Stimulated activated CD8-positive, alpha-beta memory T cell treated with anti-CD3 and anti-CD28 coated beads, Interleukin-4, amount 100 ng/mL, for 24 hours (primary cell): Measurements from ENCODE around the gene RPL11.
"Not testable (repeated sequence)": the region's sequence is repeated elsewhere in the genome, so short reads cannot be mapped to it uniquely, and the experiment has no call there.

Experiments used
- DNase-seq: peaks from one replicate; pipeline ENCODE4 v3.0.0-alpha.2; 2020; ENCODE audit warnings: low read depth

The RPL11 gene

DNA sequence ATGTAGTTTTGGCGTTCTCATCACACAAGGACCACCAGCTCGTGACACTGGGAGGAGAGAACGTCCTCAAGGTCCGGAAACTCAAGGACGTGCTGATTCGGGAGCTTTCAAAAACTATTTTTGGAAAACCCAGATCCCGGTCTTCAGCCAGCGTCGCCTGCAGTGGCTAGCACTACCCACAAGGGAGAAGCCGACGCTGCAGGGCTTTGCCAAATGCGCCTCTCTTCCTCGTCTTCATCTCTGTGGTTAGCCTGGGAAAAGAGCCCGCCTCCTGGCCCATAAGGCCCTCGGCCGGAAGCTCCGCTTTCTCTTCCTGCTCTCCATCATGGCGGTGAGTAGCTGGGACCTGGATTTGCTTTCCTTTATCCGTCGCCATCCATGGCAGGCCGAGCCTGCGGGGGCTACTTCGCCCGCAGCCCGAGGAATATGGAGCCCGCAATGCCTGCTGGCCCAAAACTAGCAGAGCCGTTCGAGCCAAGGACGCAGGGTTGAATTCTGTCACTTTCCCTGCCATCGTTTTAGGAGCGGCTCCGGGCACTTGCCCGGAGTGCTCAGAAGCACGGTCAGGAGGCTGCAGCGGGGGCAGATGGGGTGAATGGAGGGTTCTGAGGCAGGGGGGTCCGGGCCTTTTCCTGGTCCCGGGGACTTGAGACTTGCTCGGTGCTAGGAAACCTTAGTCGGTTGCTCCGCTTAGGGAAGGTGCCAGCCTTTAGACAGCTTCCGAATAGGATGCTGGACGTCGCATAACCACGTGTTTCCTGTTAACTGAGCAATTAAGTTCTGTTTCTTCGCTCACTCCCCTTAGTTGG lies at the start of gene RPL11:
Gene RPL11, plus strand, starts transcription at position 308 of the 809 bp plus-strand sequence. Its CDS starts 18 bp downstream, at position 326.
- peak; percentile 80 for DNase-seq

DNA sequence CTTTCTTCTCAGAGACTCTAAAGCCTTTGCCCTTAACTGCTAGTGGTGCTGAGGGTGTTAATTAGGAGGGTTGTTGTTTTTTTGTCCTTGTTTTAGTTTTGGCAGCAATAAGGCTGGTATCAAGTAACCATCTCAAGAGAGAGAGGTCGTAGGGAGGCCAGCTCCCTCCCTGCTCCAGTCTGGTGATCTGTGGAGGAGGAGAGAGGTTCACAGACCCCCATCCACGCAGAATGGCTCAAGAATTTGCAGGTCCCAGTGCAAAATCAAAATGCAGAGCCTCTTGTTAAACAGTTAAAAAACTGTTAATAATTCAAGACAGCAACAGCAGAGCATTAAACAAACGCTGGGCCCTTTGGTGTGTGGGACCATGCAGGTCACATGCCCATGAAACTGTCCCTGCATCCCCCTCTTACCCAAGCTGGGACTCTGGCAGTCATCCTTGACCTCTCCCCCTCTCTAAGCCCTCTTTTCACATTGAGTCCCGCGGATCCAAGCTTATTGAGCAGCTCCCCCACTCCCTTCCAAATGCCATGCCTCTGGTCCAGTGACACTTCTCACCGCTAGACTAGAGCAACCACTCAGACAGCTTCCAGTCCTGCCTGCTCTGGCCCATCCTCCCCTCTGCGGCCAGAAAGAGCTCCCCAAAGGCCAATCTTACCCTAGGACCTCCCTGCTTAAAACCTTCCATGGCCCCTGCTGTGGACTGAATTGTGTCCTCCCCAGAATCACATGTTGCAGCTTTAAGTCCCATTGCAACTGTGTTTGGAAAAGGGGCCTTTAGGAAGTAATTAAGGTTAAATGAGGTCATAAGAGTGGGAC lies 47.7 kb upstream of the RPL11 start:
- DNase-seq, result no peak

- no peak for DNase-seq
Observed at GRCh38 chr1:23644555-23644866, 47.1 kb upstream of the RPL11 start.

- DNase-seq, result no peak
Observed at GRCh38 chr1:23645338-23645737, 46.3 kb upstream of the RPL11 start.

DNA sequence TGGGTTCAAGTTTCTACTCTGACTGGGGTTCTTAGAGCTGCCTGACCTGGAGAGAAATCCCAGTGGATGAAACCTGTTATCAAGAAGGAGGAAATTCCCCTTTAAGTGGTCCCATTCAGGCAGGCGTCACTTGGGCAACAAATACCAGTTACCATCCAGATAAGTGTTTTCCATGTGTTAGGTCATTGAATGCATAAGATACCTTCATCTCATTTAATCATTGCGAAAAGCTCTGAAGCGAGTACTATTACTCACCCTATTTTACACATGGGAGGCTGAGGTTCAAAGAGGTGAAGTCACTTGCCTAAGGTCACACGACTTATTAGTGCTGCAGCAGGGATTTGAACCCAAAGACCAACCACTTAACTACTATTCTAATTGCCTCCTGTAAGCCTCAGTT lies 45.5 kb upstream of the RPL11 start:
- no peak for DNase-seq

GRCh38 chr1:23646541-23646940 lies 45.1 kb upstream of the RPL11 start:
- no peak for DNase-seq

- no peak for DNase-seq
Observed at GRCh38 chr1:23648576-23648975, 43.0 kb upstream of the RPL11 start.

- not testable (repeated sequence) for DNase-seq
Observed at GRCh38 chr1:23649157-23649556, 42.4 kb upstream of the RPL11 start.

DNA sequence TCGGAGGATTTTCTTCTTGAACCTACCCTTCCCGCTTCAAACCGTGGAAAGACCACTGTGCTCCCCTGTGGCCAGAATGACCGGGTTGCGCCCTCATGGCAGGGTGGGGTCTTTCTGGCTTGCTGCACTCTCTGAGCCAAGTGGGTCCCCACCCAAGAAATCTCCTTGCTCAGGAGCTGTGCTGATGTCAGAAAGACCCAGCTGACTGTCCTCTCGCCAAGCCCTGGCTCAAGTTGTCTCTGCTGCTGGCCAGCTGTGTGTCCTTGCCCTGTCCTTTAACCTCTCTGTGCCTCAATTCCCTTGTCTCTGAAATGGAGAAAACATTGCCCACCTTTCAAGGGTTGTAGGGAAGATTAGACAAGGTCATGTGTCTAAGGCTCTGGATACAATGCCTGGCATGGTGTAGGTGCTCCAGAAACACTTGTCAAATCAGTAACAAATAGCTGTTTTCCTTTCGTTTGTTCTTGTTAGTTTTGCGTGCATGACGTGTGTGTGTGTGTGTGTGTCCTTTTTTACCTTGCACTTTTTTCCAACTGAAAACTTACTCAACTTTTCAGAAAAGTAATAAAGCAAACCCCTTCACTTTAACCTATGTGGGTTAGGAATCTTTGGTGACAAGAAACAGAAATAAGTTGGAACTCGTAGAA lies 41.1 kb upstream of the RPL11 start:
- no peak for DNase-seq

GRCh38 chr1:23651069-23651808 lies 40.4 kb upstream of the RPL11 start:
- DNase-seq, result no peak

- peak; percentile 26 for DNase-seq
Observed at GRCh38 chr1:23657659-23658275, 33.8 kb upstream of the RPL11 start.

DNA sequence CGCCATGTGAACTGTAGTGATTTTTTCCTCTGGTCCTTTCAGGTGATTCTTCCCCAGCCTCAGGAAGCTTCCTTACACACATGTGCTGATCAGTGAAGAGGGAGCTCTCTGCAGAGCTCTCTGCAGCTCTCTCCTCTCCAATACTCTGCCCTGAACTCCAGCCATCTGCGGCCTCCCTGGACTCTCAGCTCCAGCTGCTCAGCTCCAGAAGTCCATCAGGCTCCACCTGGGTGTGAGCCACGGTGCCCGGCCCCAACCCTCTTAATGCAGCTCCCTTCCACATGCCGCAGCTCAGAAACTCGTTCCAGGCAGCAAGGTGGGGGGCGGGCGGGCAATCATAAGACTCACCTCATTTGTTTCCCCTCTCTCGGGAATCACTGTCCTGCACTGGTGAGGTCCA lies 30.9 kb upstream of the RPL11 start:
- no peak for DNase-seq

- no peak for DNase-seq
Observed at GRCh38 chr1:23661887-23662286, 29.7 kb upstream of the RPL11 start.

DNA sequence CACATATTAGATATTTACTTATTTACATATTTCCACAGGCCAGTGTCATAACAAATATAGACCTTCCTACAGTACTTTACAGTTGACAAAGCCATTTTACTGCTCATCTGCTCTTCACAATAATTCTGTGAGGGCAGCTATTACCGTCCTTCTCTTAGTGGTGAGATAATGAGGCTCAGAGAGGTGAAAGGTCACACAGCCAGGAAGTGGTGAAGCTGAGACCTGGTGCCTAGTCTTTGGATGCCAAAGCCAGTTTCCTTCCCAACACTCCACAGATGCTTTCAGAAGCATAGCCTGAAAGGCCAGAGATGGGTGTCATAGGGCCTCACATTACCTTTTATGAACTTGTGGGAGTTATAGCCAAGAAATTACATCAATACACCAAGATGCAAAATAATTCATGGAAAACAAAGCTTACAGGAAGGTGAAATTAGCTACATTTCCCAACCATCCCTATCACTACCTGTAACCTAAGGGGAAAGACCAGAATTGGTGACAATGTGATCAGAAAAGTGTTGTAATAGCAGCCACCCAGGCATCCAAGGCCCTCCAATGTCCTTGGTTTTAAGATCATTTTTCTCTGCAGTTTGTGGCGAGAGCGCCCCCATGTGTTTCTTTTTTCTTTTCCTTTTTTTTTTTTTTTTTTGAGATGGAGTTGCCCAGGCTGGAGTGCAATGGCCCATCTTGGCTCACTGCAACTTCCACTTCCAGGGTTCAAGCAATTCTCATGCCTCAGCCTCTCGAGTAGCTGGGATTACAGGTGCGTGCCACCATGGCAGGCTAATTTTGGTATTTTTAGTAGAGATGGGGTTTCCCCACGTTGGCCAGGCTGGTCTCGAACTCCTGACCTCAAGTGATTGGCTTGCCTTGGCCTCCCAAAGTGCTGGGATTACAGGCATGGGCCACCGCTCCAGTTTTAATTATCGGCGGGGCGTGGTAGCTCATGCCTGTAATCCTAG lies 26.5 kb upstream of the RPL11 start:
- no peak for DNase-seq

GRCh38 chr1:23667411-23667810 lies 24.2 kb upstream of the RPL11 start:
- DNase-seq, result no peak

- no peak for DNase-seq
Observed at GRCh38 chr1:23670709-23671108, 20.9 kb upstream of the RPL11 start.

GRCh38 chr1:23673086-23673813 lies 18.4 kb upstream of the RPL11 start:
- DNase-seq, result no peak

DNA sequence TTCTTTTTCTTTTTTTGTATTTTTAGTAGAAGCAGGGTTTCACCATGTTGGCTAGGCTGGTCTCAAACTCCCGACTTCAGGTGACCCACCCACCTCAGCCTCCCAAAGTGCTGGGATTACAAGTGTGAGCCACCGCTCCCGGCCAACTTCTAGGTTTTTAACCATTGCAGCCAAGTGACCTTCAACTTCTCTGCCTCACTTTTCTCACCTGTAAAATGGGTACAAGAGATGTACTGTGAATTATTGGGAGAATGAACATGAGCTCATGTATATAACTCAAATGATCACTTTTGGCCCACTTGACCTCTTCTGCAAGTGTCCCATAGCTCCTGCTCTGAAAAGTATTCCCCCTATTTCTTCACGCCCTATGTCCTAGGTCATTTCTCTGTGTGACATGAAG lies 11.8 kb upstream of the RPL11 start:
- no peak for DNase-seq

GRCh38 chr1:23682946-23683345 lies 8.7 kb upstream of the RPL11 start:
- DNase-seq, result no peak

DNA sequence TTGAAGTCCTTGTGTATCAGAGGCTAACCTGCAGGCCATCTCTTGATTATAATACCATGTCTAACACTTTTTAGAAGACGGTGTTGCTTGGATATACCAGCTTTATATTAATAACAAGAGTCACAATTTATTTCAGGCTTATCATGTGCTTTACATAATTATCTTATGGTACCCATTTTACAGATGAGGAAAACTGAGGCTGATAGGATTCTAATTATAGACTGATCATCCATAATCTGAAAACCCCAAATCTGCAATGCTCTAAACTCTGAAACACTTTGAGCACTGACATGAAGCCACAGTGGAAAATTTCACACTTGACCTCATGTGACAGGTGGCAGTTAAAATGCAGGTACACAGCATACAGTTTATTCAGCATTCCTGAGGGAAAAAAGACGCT lies 7.2 kb upstream of the RPL11 start:
- no peak for DNase-seq
